K562 (cell line): Measurements from ENCODE around the gene RAB6A. TPM values are rescaled to one million over a fixed set of nuclear protein-coding genes. Genes with fewer than 3 reads are reported as not detected.
A peak's percentile ranks its signal among the peaks of the same experiment; 100 is the strongest.

Source experiments
- ELK3 ChIP-seq: fragments of 450-650 bp; formaldehyde crosslinking; IDR thresholded peaks from 2 replicates; pipeline ENCODE4 v1.4.0; 2020; ENCODE audit warnings: mild to moderate bottlenecking
- FOXK2 ChIP-seq, 2 experiments: fragments of 450-650 bp; IDR thresholded peaks in 1 of 2; conservative IDR thresholded peaks in 1 of 2; 2 replicates each; pipeline ENCODE4 v1.6.1; 2016; ENCODE audit warnings: low read depth in 2 of 2, mild to moderate bottlenecking in 1 of 2
- GTF2A2 ChIP-seq: IDR thresholded peaks from 2 replicates; pipeline ENCODE4 v1.6.1; 2016; ENCODE audit warnings: mild to moderate bottlenecking, missing genetic modification characterization, missing compliant biosample characterization
- HDAC3 ChIP-seq: fragments of 450-650 bp; IDR thresholded peaks from 2 replicates; pipeline ENCODE4 v1.6.1; 2018; ENCODE audit warnings: borderline replicate concordance, mild to moderate bottlenecking, moderate library complexity; ENCODE audit not compliant: partially characterized antibody
- JUND ChIP-seq, 2 experiments: IDR thresholded peaks; 2 replicates in 1 of 2; 3 replicates in 1 of 2; pipeline ENCODE4 v1.6.1; 2011; ENCODE audit warnings: borderline replicate concordance in 2 of 2, low read depth in 2 of 2, low read length in 2 of 2, improper control_type of control experiment in 1 of 2, missing biosample characterization in 1 of 2, missing genetic modification characterization in 1 of 2, missing genetic modification reagents in 1 of 2
- KAT7 ChIP-seq: sonication (generic); formaldehyde crosslinking; IDR thresholded peaks from 2 replicates; pipeline ENCODE4 v1.8.0; 2022; ENCODE audit warnings: missing genetic modification reagents, mild to moderate bottlenecking, borderline replicate concordance
- RBM14 ChIP-seq: fragments of 200-400 bp; formaldehyde crosslinking; IDR thresholded peaks from 2 replicates; pipeline ENCODE4 v1.6.1; 2018; ENCODE audit warnings: low read depth, mild to moderate bottlenecking, low read length, moderate library complexity, borderline replicate concordance; ENCODE audit not compliant: insufficient read depth
- polyA plus RNA-seq, 8 experiments: library from polyadenylated mRNA; depleted of rRNA in 4 of 8; stranded (reverse) in 5 of 8; unstranded in 3 of 8; fragments of >200 nt; fragmentation: Nextera tagmentation in 2 of 8; fragmentation: Illumina TruSeq in 1 of 8; extraction: Ambion mirVana in 2 of 8; extraction: Trizol in 1 of 8; gene quantifications; 2 replicates each; pipeline versions ENCODE4 v1.2.1 to v1.2.3, GENCODE V29; 2011 to 2014; ENCODE audit warnings: inconsistent platforms in 1 of 8, missing spikeins in 1 of 8
- total RNA-seq, 7 experiments: library from RNA; depleted of rRNA in 6 of 7; stranded (reverse); fragments of >200 nt in 6 of 7; fragmentation: Illumina TruSeq in 2 of 7; extraction: Trizol in 2 of 7; gene quantifications; 2 replicates each; pipeline versions ENCODE4 v1.2.1 to v1.2.3, GENCODE V29; 2011 to 2021; ENCODE audit warnings: low replicate concordance in 1 of 7

RAB6A gene
- total and polyA plus RNA-seq, 9 of the 15 experiments (the other 6 are each of a cell fraction or from before 2014, with no cell fraction given): 14.0 to 95.3 (median 45.4) TPM

GRCh38 chr11:73645972-73646631 is 114.8 kb downstream of the RAB6A start, which contains the start of gene PLEKHB1 (continued):
- TF ChIP-seq FOXK2 (conservative IDR thresholded peaks at IDR 0.05 in 1 of 2, IDR thresholded peaks at IDR 0.05 in 1 of 2; ENCODE audit: low read depth in 2 of 2): 0 out of 4 replicates have a peak, but pooled peaks of 1 of the 2 experiments have one; percentile 23
- TF ChIP-seq GTF2A2: no peak
- TF ChIP-seq KAT7: no peak
- TF ChIP-seq JUND (IDR thresholded peaks at IDR 0.05; ENCODE audit: borderline replicate concordance, low read depth, low read length): no peak
- TF ChIP-seq JUND (tag; IDR thresholded peaks at IDR 0.05; ENCODE audit: borderline replicate concordance, low read depth, low read length): no peak
- no peak for TF ChIP-seq ELK3 (CRISPR knock-in tag)
- no peak for TF ChIP-seq RBM14
- TF ChIP-seq HDAC3: no peak
